ENCODE results near the gene MRPL2. TPM values are rescaled to one million over a fixed set of nuclear protein-coding genes. Genes with fewer than 3 reads are reported as not detected.

Gene MRPL2
- total RNA-seq, 1 donor from 2014 or later = 47.4 TPM

DNA sequence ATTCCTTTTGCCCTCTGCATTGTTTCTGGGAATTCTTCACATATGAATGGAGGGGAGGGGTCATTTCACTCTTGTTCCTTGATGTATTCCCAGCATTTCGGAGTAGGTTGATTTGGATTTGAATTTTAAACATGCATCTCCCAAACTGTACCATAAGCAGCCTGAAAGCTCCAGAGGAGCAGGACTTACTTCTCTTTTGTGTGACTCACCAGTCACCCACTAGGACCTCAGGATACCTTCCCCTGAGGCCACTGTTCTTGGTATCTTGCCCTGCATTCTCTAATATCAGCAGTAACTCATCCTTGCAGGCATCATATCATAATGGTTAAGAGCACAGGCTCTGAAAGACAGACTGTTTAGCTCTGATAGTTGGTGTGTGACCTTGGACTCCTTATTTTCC, 703 bp downstream of the MRPL2 start:
- H3K4me3 Mint-ChIP-seq (ENCODE audit: unreplicated experiment) = peak overlapping the region; percentile 96
- Histone ChIP-seq H2AFZ (ENCODE audit: low read depth, low read length) (no peak overlapping the region), H3K4me3 (ENCODE audit: insufficient read depth, low read depth, low read length) (peak overlapping the region; percentile 97), H3K27ac (ENCODE audit: low read depth, low read length) (peak overlapping the region; percentile 76), H3K27me3 (ENCODE audit: insufficient read depth, low read length) (no peaks in the 10 kb centered on the region), H3K9ac (ENCODE audit: low read length) (peak overlapping the region; percentile 98), H3K4me2 (ENCODE audit: low read length) (peak overlapping the region; percentile 95), H3K4me1 (ENCODE audit: insufficient read depth, low read length) (peaks cover 37% of the 10 kb centered on the region), H3K36me3 (ENCODE audit: insufficient read depth, low read length) (peaks cover 8% of the 10 kb centered on the region), H4K20me1 (ENCODE audit: insufficient read depth, low read length) (no peaks in the 10 kb centered on the region), H3K79me2 (ENCODE audit: insufficient read depth, low read length) (peaks cover 30% of the 10 kb centered on the region), H3K9me3 (ENCODE audit: insufficient read depth, low read depth, low read length) (no peaks in the 10 kb centered on the region)
- H3K27me3 Mint-ChIP-seq (ENCODE audit: low read depth, unreplicated experiment) = no peaks in the 10 kb centered on the region
- TF ChIP-seq, protein P1, sequence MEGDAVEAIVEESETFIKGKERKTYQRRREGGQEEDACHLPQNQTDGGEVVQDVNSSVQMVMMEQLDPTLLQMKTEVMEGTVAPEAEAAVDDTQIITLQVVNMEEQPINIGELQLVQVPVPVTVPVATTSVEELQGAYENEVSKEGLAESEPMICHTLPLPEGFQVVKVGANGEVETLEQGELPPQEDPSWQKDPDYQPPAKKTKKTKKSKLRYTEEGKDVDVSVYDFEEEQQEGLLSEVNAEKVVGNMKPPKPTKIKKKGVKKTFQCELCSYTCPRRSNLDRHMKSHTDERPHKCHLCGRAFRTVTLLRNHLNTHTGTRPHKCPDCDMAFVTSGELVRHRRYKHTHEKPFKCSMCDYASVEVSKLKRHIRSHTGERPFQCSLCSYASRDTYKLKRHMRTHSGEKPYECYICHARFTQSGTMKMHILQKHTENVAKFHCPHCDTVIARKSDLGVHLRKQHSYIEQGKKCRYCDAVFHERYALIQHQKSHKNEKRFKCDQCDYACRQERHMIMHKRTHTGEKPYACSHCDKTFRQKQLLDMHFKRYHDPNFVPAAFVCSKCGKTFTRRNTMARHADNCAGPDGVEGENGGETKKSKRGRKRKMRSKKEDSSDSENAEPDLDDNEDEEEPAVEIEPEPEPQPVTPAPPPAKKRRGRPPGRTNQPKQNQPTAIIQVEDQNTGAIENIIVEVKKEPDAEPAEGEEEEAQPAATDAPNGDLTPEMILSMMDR (IDR thresholded peaks at IDR 0.05; ENCODE audit: insufficient read depth, low read depth, low read length) = no peak
- no peak for TF ChIP-seq EZH2 (IDR thresholded peaks at IDR 0.05; ENCODE audit: insufficient read depth, low read length)
- peaks cover 17% of the 10 kb centered on the region for H3K4me1 Mint-ChIP-seq (ENCODE audit: low read depth, unreplicated experiment)
- peaks cover 3% of the 10 kb centered on the region for H3K36me3 Mint-ChIP-seq (ENCODE audit: low read depth, unreplicated experiment)
- DNase-seq (ENCODE audit: low read depth) (no peak), FAIRE-seq (no peak)
- H3K9me3 Mint-ChIP-seq (ENCODE audit: unreplicated experiment) = no peaks in the 10 kb centered on the region
- peak overlapping the region; percentile 100 for H3K27ac Mint-ChIP-seq (ENCODE audit: unreplicated experiment)

DNA sequence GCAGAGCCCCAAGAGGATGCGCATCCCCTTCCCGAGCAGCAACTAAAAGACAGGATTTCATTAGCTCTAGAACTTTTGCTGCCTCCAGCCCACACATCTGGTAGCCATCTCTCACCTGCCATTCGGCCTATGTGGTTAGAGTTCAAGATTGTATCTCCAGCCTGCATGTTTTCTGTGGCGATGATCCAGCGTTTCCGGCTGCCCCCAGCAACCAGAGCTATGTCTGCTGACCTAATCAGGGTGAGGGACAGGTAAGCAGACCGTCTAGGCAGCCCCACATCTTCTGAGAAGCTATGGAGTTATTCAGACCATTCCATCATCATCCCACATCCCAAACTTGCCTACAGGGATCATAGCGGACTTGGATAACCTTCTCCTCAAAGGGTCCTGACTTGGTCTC, 3.3 kb downstream of the MRPL2 start:
- Histone ChIP-seq H3K27me3 (ENCODE audit: insufficient read depth, low read length) (no peaks in the 10 kb centered on the region), H3K9me3 (ENCODE audit: insufficient read depth, low read depth, low read length) (no peaks in the 10 kb centered on the region), H3K4me1 (ENCODE audit: insufficient read depth, low read length) (peaks cover 41% of the 10 kb centered on the region), H2AFZ (ENCODE audit: low read depth, low read length) (no peak overlapping the region), H3K4me3 (ENCODE audit: insufficient read depth, low read depth, low read length) (no peak overlapping the region), H3K4me2 (ENCODE audit: low read length) (no peak overlapping the region), H3K27ac (ENCODE audit: low read depth, low read length) (no peak overlapping the region), H3K36me3 (ENCODE audit: insufficient read depth, low read length) (peaks cover 5% of the 10 kb centered on the region), H4K20me1 (ENCODE audit: insufficient read depth, low read length) (no peaks in the 10 kb centered on the region), H3K79me2 (ENCODE audit: insufficient read depth, low read length) (peaks cover 53% of the 10 kb centered on the region), H3K9ac (ENCODE audit: low read length) (no peak overlapping the region)
- H3K9me3 Mint-ChIP-seq (ENCODE audit: unreplicated experiment) = peaks cover 3% of the 10 kb centered on the region
- no peak for FAIRE-seq
- H3K4me1 Mint-ChIP-seq (ENCODE audit: low read depth, unreplicated experiment) = peaks cover 24% of the 10 kb centered on the region
- TF ChIP-seq, protein P1 (IDR thresholded peaks at IDR 0.05; ENCODE audit: insufficient read depth, low read depth, low read length) = no peak
- no peak for TF ChIP-seq EZH2 (IDR thresholded peaks at IDR 0.05; ENCODE audit: insufficient read depth, low read length)
- H3K36me3 Mint-ChIP-seq (ENCODE audit: low read depth, unreplicated experiment) = peaks cover 12% of the 10 kb centered on the region
- peak overlapping the region; percentile 15 for H3K4me3 Mint-ChIP-seq (ENCODE audit: unreplicated experiment)
- peak overlapping the region; percentile 30 for H3K27ac Mint-ChIP-seq (ENCODE audit: unreplicated experiment)
- no peak for DNase-seq (ENCODE audit: low read depth)
- no peaks in the 10 kb centered on the region for H3K27me3 Mint-ChIP-seq (ENCODE audit: low read depth, unreplicated experiment)

DNA sequence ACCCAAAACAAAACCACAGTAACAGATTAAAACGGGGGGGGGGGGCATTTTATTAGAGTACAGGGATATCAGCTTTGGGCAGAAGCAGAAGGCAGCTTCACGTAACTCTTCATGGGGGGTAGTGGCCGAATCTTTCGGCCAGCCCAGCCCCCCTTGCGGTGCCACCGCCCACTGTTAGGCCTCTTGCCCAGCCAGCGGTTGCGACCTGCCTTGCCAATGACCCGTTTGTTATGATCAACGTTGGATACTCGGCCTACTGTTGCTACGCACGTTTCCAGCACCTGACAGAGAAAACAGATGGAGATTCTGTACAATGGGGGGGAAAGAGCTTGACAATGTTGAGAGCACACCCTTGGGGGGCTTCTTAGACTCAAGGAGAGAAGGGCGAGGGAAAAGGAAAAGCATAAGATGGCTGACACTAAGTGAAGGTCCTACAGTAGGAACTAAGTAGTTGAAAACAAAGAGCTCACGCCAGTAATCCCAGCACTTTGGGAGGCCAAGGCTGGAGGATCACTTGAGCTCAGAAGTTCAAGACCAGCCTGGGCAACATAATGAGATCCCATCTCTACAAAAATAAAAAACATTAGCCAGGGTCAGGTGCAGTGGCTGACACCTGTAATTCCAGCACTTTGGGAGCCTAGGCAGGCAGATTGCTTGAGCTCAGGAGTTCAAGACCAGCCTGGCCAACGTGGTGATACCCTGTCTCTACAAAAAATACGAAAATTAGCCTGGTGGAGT, 4.9 kb downstream of the MRPL2 start:
- H3K9me3 Mint-ChIP-seq (ENCODE audit: unreplicated experiment) = peaks cover 3% of the 10 kb centered on the region
- TF ChIP-seq EZH2 (IDR thresholded peaks at IDR 0.05; ENCODE audit: insufficient read depth, low read length) = no peak
- TF ChIP-seq, protein P1 (IDR thresholded peaks at IDR 0.05; ENCODE audit: insufficient read depth, low read depth, low read length) = no peak
- Histone ChIP-seq H3K27ac (ENCODE audit: low read depth, low read length) (peak overlapping the region; percentile 90), H3K4me1 (ENCODE audit: insufficient read depth, low read length) (peaks cover 34% of the 10 kb centered on the region), H2AFZ (ENCODE audit: low read depth, low read length) (peak overlapping the region; percentile 38), H3K9ac (ENCODE audit: low read length) (peak overlapping the region; percentile 93), H3K36me3 (ENCODE audit: insufficient read depth, low read length) (peaks cover 11% of the 10 kb centered on the region), H3K4me2 (ENCODE audit: low read length) (peak overlapping the region; percentile 91), H3K27me3 (ENCODE audit: insufficient read depth, low read length) (no peaks in the 10 kb centered on the region), H3K9me3 (ENCODE audit: insufficient read depth, low read depth, low read length) (no peaks in the 10 kb centered on the region), H3K79me2 (ENCODE audit: insufficient read depth, low read length) (peaks cover 54% of the 10 kb centered on the region), H4K20me1 (ENCODE audit: insufficient read depth, low read length) (no peaks in the 10 kb centered on the region), H3K4me3 (ENCODE audit: insufficient read depth, low read depth, low read length) (peak overlapping the region; percentile 29)
- peaks cover 17% of the 10 kb centered on the region for H3K36me3 Mint-ChIP-seq (ENCODE audit: low read depth, unreplicated experiment)
- peak overlapping the region; percentile 93 for H3K4me3 Mint-ChIP-seq (ENCODE audit: unreplicated experiment)
- H3K4me1 Mint-ChIP-seq (ENCODE audit: low read depth, unreplicated experiment) = peaks cover 25% of the 10 kb centered on the region
- DNase-seq (ENCODE audit: low read depth) = no peak
- FAIRE-seq = no peak
- H3K27me3 Mint-ChIP-seq (ENCODE audit: low read depth, unreplicated experiment) = no peaks in the 10 kb centered on the region
- peak overlapping the region; percentile 96 for H3K27ac Mint-ChIP-seq (ENCODE audit: unreplicated experiment)
